Neuronal stem cell (in vitro differentiated cells): ENCODE data around the gene HCFC2.

Experiments
- DNase-seq: peaks from one replicate; pipeline ENCODE4 v3.0.0-alpha.2; 2013; ENCODE audit warnings: low spot score
- H2AFZ ChIP-seq: one replicate; pipeline ENCODE4 v1.6.1; 2013; ENCODE audit warnings: mild to moderate bottlenecking, low read length, inconsistent platforms
- H2AK5ac ChIP-seq: 2 replicates; pipeline ENCODE4 v1.6.1; 2013; ENCODE audit warnings: low read depth, mild to moderate bottlenecking, inconsistent platforms, low read length, moderate library complexity, mixed read lengths
- H2BK120ac ChIP-seq: 2 replicates; pipeline ENCODE4 v1.6.1; 2013; ENCODE audit warnings: low read depth, mild to moderate bottlenecking, inconsistent platforms, low read length, moderate library complexity, mixed read lengths
- H2BK12ac ChIP-seq: one replicate; pipeline ENCODE4 v1.6.1; 2013; ENCODE audit warnings: low read length, inconsistent platforms
- H2BK15ac ChIP-seq: 2 replicates; pipeline ENCODE4 v1.6.1; 2013; ENCODE audit warnings: mild to moderate bottlenecking, low read length, inconsistent platforms, mixed read lengths
- H2BK5ac ChIP-seq: one replicate; pipeline ENCODE4 v1.6.1; 2013; ENCODE audit warnings: inconsistent platforms, mild to moderate bottlenecking, low read length, moderate library complexity
- H3K14ac ChIP-seq: one replicate; pipeline ENCODE4 v1.6.1; 2013; ENCODE audit warnings: low read length, inconsistent platforms
- H3K18ac ChIP-seq: 2 replicates; pipeline ENCODE4 v1.6.1; 2013; ENCODE audit warnings: low read length, inconsistent platforms
- H3K23ac ChIP-seq: 2 replicates; pipeline ENCODE4 v1.6.1; 2013; ENCODE audit warnings: low read depth, mild to moderate bottlenecking, mixed read lengths, low read length, inconsistent platforms; ENCODE audit not compliant: poor library complexity
- H3K27ac ChIP-seq: replicated peaks from 3 replicates; pipeline ENCODE4 v1.5.1; 2013; ENCODE audit warnings: low read length, inconsistent platforms
- H3K27me3 ChIP-seq, 3 experiments: 2 replicates each; pipeline ENCODE4 v1.6.1; 2013; ENCODE audit warnings: low read length in 3 of 3, mild to moderate bottlenecking in 2 of 3, inconsistent platforms in 1 of 3, low read depth in 1 of 3, mixed read lengths in 1 of 3, moderate library complexity in 1 of 3; ENCODE audit not compliant: control insufficient read depth in 3 of 3, insufficient read depth in 3 of 3
- H3K36me3 ChIP-seq, 2 donors: replicated peaks in 1 of 2; 2 replicates each; pipeline ENCODE4 v1.6.1; 2013; ENCODE audit warnings: low read length in 2 of 2; ENCODE audit not compliant: control insufficient read depth in 2 of 2, insufficient read depth in 2 of 2
- H3K4ac ChIP-seq: 2 replicates; pipeline ENCODE4 v1.6.1; 2013; ENCODE audit warnings: inconsistent platforms, mild to moderate bottlenecking, low read length, moderate library complexity
- H3K4me1 ChIP-seq, 2 donors: 1 replicate in 1 of 2; 2 replicates in 1 of 2; pipeline ENCODE4 v1.6.1; 2013; ENCODE audit warnings: low read length in 2 of 2, low read depth in 1 of 2; ENCODE audit not compliant: control insufficient read depth in 2 of 2, insufficient read depth in 1 of 2
- H3K4me2 ChIP-seq: one replicate; pipeline ENCODE4 v1.6.1; 2013; ENCODE audit warnings: mild to moderate bottlenecking, low read length, inconsistent platforms; ENCODE audit not compliant: insufficient read depth, poor library complexity, severe bottlenecking
- H3K4me3 ChIP-seq, 2 donors: 2 replicates each; pipeline ENCODE4 v1.5.1; 2013; ENCODE audit warnings: low read length in 2 of 2, mild to moderate bottlenecking in 2 of 2, inconsistent platforms in 1 of 2, moderate library complexity in 1 of 2
- H3K79me1 ChIP-seq: one replicate; pipeline ENCODE4 v1.6.1; 2013; ENCODE audit warnings: low read depth, mild to moderate bottlenecking, inconsistent platforms, low read length, moderate library complexity
- H3K9ac ChIP-seq: one replicate; pipeline ENCODE4 v1.6.1; 2013; ENCODE audit warnings: mild to moderate bottlenecking, low read depth, low read length, inconsistent platforms; ENCODE audit not compliant: poor library complexity
- H3K9me3 ChIP-seq, 2 donors: replicated peaks in 1 of 2; 2 replicates each; pipeline versions ENCODE3 to v1.6.1; 2013; ENCODE audit warnings: low read length in 2 of 2, mild to moderate bottlenecking in 2 of 2, inconsistent platforms in 1 of 2, low read depth in 1 of 2, mixed read lengths in 1 of 2, moderate library complexity in 1 of 2; ENCODE audit not compliant: control insufficient read depth in 2 of 2, insufficient read depth in 1 of 2
- H4K8ac ChIP-seq: one replicate; pipeline ENCODE4 v1.6.1; 2013; ENCODE audit warnings: low read depth, mild to moderate bottlenecking, inconsistent platforms, low read length, moderate library complexity
- H4K91ac ChIP-seq: one replicate; pipeline ENCODE4 v1.6.1; 2013; ENCODE audit warnings: low read length, low read depth, mild to moderate bottlenecking, inconsistent platforms; ENCODE audit not compliant: poor library complexity
- WGBS, 2 donors: extraction: QIAGEN DNeasy Blood & Tissue Kit; methylation state at CpG; one replicate each; pipeline ENCODE4 v1.1.7; 2013; ENCODE audit warnings: missing lambda C conversion rate in 2 of 2, mixed read lengths in 1 of 2; ENCODE audit not compliant: insufficient read length in 2 of 2, insufficient replicate concordance in 1 of 2; ENCODE audit errors: extremely low coverage in 2 of 2; 5-methylcytosine and 5-hydroxymethylcytosine counted together

Gene HCFC2

DNA sequence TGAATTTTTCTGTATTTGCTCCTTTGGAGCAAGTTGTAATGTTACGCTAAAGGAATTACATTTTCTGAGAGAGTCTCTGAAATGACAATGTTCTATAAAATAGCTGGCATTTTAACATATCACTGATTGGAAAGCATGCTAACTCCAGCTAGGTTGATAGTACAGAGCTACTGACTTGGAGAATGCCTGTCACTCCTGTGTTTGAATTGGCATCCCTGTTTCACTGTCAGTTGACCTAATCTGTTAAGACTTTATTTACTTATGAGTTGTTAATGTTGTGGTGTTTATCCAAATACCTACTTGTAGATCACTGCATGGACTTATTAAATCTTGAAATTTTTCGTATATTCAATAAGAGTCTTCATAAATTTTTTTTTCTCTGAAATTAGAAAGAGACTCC lies 33.6 kb downstream of the HCFC2 start:
- no peak overlapping the region for H2AK5ac ChIP-seq
- no peak overlapping the region for H3K14ac ChIP-seq
- H3K4me3 ChIP-seq, result no peak overlapping the region
- H3K9ac ChIP-seq, result no peak overlapping the region
- H3K4ac ChIP-seq, result no peak overlapping the region
- H2BK120ac ChIP-seq, result no peak overlapping the region
- H2AFZ ChIP-seq, result no peak overlapping the region
- no peak overlapping the region for H3K23ac ChIP-seq
- no peak overlapping the region for H4K8ac ChIP-seq
- no peak overlapping the region for H4K91ac ChIP-seq
- no peak overlapping the region for H2BK15ac ChIP-seq
- H3K9me3 ChIP-seq, result no peaks in the 10 kb centered on the region
- DNase-seq, result no peak
- no CpG with 5 or more reads among the region's 2 CpGs for WGBS, 2 donors
- H3K36me3 ChIP-seq, result peaks cover 0 to 37% of the 10 kb centered on the region in 2 donors
- no peak overlapping the region for H3K18ac ChIP-seq
- no peaks in the 10 kb centered on the region for H3K27me3 ChIP-seq
- no peaks in the 10 kb centered on the region for H3K79me1 ChIP-seq
- no peak overlapping the region for H2BK5ac ChIP-seq
- no peaks in the 10 kb centered on the region for H3K4me1 ChIP-seq
- H3K4me2 ChIP-seq, result no peak overlapping the region
- H2BK12ac ChIP-seq, result no peak overlapping the region
- no peak overlapping the region for H3K27ac ChIP-seq

DNA sequence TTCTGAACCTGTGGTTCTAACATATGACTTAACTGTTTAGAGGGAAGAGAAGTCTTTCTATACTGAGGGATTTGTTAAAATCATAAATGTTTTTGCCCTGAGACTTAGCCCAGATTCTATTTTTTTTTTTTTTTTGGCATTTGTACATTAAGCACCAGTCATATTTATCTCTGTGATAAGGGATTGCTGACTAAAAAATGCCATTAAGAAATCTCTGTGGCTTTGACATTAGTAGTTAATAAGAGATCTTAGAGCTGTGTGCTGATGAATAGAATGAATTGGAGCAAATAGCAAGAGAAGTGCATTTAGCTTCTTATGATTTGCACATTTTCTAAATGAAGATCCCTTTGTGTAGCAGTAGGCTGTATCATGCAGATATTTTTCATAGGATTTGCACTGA lies 41.1 kb downstream of the HCFC2 start:
- H3K14ac ChIP-seq, result no peak overlapping the region
- DNase-seq, result no peak
- H3K4me2 ChIP-seq, result no peak overlapping the region
- H3K79me1 ChIP-seq, result no peaks in the 10 kb centered on the region
- no peak overlapping the region for H2AFZ ChIP-seq
- no peaks in the 10 kb centered on the region for H3K36me3 ChIP-seq
- no peak overlapping the region for H2BK5ac ChIP-seq
- H3K23ac ChIP-seq, result no peak overlapping the region
- no peak overlapping the region for H2BK15ac ChIP-seq
- no peaks in the 10 kb centered on the region for H3K4me1 ChIP-seq
- H2AK5ac ChIP-seq, result no peak overlapping the region
- H3K27me3 ChIP-seq, result no peaks in the 10 kb centered on the region
- no peak overlapping the region for H2BK12ac ChIP-seq
- H3K4ac ChIP-seq, result no peak overlapping the region
- H3K27ac ChIP-seq, result no peak overlapping the region
- no peak overlapping the region for H3K18ac ChIP-seq
- no peak overlapping the region for H3K9ac ChIP-seq
- no peak overlapping the region for H4K8ac ChIP-seq
- H3K4me3 ChIP-seq, result no peak overlapping the region
- no peak overlapping the region for H2BK120ac ChIP-seq
- no peak overlapping the region for H4K91ac ChIP-seq
- H3K9me3 ChIP-seq, result no peaks in the 10 kb centered on the region

GRCh38 chr12:104106965-104107364 lies 42.6 kb downstream of the HCFC2 start:
- DNase-seq, result no peak
- Histone ChIP-seq H2BK15ac (no peak overlapping the region), H3K27me3 (no peaks in the 10 kb centered on the region), H2AK5ac (no peak overlapping the region), H3K4me1 (no peaks in the 10 kb centered on the region), H3K9me3 (no peaks in the 10 kb centered on the region), H3K4me2 (no peak overlapping the region), H3K4me3 (no peak overlapping the region), H3K18ac (no peak overlapping the region), H3K14ac (no peak overlapping the region), H4K8ac (no peak overlapping the region), H3K36me3 (no peaks in the 10 kb centered on the region), H3K4ac (no peak overlapping the region), H3K9ac (no peak overlapping the region), H2BK120ac (no peak overlapping the region), H2AFZ (no peak overlapping the region), H3K79me1 (no peaks in the 10 kb centered on the region), H3K23ac (no peak overlapping the region), H3K27ac (no peak overlapping the region), H2BK12ac (no peak overlapping the region), H4K91ac (no peak overlapping the region), H2BK5ac (no peak overlapping the region)
- no CpG with 5 or more reads among the region's 2 CpGs for WGBS, 2 donors

- Histone ChIP-seq H3K23ac (no peak overlapping the region), H3K79me1 (no peaks in the 10 kb centered on the region), H3K9ac (no peak overlapping the region), H2AFZ (peak overlapping the region; percentile 72), H3K4me3 (no peak overlapping the region), H4K8ac (no peak overlapping the region), H4K91ac (no peak overlapping the region), H3K9me3 (no peaks in the 10 kb centered on the region), H3K27me3 (no peaks in the 10 kb centered on the region), H3K4me1 (no peaks in the 10 kb centered on the region), H3K14ac (no peak overlapping the region), H3K4ac (no peak overlapping the region), H2AK5ac (no peak overlapping the region), H3K4me2 (no peak overlapping the region), H3K36me3 (no peaks in the 10 kb centered on the region), H2BK12ac (no peak overlapping the region), H2BK120ac (no peak overlapping the region), H3K27ac (no peak overlapping the region), H3K18ac (no peak overlapping the region), H2BK5ac (no peak overlapping the region), H2BK15ac (no peak overlapping the region)
- DNase-seq, result peak; percentile 71
- WGBS, 2 donors, result no CpG with 5 or more reads among the region's 6 CpGs
Observed at GRCh38 chr12:104108755-104109445, 44.6 kb downstream of the HCFC2 start.
